GM18867 (cell line): ENCODE results near the gene KIF6.

Experiments
- ATAC-seq: cut with Tn5 transposase; IDR thresholded peaks from one replicate; pipeline ENCODE4 v1.9.1; 2021; ENCODE audit warnings: mild to moderate bottlenecking, moderate library complexity; ENCODE audit not compliant: unreplicated experiment

The KIF6 gene

DNA sequence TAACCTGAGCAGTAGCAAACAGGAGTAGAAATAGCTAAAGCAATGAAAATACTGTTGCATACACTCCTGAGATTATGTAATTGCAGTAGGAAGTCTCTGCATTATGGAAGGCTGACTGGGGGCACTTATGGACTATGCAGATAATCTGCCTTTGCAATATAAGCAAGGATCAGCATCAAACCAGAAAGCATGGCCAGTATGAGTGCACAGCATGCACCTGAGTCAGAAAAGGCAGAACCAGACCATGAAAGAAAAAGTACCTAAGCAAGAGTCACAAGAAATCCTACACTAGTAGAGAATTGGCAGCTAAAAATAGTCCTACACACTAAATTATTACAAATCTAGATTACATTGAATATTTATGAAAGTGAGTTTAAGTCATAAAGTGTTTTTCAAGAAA is 164.3 kb downstream of the KIF6 start:
- no peak for ATAC-seq

DNA sequence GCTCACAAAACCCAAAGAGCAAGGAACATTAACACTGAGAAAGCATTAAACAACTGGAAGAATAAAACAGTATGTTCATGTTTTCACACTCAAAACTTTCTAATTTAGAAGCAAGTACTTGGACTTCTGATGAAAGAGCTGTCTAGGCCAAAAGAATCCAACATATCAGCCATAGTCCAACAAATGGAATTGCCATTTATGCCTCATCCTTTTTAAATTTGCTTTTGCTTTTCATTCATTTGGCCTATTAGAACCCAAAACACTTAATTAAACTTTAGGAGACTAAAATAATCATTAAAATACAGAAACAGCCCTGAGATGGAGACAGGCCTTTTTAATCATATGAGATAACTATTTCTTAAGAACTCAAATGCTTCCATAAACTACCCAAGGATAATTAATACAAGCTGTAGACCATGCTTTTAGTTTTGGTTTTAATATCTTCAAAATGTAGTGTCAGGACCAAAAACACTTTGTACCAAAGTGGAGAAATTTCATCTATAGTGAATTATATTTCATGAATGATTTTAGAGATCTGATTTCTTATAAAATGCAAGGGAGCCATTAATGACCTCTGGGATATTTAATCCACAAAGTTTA is 166.5 kb downstream of the KIF6 start:
- ATAC-seq = no peak

- ATAC-seq = no peak
Observed at GRCh38 chr6:39558079-39558478, 167.1 kb downstream of the KIF6 start.

DNA sequence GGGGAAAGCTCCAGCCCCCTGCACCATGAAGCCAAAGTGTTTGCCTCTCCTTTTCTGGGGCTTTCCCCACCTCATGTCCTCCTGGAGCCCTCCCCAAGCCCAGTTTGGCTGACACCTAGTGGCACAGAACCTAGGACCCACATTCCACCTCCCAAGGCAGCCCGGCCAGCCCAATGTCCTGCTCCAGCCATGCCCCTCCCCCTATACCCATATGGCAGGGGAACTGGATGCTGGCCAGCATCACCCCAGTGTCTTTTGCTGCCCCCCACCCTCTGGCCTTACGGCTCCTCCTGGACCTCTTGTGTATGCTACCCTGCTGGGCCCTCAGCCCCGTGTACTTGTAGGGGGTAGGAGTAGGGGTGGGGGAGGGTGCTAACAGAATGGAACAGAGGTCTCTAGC is 170.1 kb downstream of the KIF6 start:
- ATAC-seq = no peak

- no peak for ATAC-seq
Observed at GRCh38 chr6:39553860-39554802, 171.1 kb downstream of the KIF6 start.

GRCh38 chr6:39553029-39553428 is 172.2 kb downstream of the KIF6 start:
- ATAC-seq = no peak

DNA sequence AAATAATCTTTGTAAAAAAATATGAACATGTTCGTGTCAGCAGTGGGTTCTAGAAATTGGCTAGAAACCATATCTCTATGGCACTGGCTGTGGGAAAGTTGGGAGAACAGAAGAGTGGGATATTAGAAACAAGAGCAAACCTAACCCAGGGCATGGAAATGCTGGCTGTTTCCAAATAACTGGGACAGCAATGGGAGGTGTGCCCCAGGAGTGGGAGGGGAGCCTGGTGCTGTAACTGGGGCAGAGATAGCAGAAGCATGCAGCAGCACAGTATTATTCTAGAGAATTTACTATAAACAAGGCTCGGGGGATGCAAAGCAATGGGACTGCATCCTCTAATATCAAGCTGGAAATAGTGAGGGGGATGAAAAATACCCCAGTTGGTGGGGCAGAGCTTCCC is 175.0 kb downstream of the KIF6 start:
- no peak for ATAC-seq

DNA sequence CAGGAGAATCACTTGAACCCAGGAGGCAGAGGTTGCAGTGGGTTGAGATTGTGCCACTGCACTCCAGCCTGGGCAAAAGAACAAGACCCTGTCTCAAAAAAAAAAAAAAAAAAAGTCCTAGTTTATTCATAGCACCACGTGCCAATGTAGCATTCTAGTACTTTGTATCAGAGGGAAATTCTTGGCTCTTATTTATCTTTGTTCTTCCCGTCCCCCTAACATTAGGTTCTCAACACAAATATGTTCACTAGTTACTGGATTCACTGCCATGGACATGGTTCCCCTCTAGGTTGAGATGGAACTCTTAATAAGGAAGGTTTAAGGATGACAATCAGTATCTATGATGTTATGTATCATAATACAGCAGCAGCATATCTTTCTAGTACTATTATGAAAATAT is 178.5 kb downstream of the KIF6 start:
- ATAC-seq = no peak

DNA sequence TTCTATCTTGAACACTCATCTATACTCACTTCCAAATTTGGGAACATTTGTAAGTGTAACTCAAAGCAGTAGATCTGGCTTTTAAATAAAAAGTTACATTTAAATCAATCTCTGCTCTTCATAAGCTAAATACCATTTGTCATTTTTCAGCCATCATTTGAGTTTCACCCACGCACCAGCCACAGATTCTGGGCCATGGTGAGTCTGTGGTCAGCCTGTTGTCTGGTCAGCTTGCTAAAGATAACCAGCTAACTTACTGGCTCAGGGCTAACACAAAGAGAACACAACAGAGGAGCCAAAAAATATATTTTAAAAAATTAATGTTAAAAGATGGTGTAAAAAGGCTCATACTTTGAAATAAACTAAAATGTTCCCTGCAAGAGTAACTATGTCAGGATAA is 181.3 kb downstream of the KIF6 start:
- no peak for ATAC-seq

- no peak for ATAC-seq
Observed at GRCh38 chr6:39543095-39543494, 182.1 kb downstream of the KIF6 start.

DNA sequence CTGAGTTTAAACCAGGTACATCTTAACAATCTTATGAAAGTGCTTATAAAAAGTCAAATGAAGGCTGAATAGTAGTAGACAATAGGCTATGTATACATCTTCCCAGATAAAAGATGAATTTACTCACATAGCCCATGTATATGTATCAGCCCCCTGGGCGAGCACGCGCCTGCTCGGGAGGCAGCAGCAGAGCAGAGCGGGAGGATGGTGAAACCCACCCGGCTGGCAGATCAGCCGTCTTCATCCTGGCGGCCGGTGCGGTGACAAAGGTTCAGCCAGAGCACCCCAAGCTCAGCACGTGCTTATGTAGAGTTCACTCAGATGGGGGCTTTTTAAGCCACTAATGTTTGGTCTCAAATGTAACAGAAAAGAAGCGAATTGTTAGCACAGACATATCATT is 184.8 kb downstream of the KIF6 start:
- no peak for ATAC-seq

DNA sequence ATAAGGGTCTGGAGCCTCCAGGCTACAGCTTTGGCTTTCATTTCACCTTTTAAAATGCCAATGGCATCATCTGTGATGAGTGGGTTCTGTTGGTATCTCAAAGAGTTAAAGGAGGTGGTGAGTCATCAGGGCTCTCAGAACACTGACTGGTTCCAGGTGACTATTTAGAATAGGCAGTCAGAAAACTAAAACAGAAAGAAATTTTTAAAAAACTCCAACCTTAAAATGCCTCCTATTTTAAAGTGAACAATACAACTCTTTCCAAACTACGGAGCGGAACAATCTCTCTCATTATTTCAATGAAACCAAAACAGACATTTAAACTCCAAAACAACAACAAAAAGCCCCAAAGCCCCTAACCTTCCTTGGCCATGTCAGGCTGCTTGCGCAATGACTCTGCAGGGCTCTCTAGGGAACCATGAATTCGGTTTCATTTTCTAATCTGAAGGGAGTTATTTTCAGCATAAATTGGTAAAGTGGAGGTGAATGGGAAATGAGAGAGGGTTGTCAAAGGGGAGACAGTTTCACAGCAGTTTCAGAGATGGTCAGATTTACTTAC is 194.9 kb downstream of the KIF6 start:
- peak; percentile 97 for ATAC-seq

- ATAC-seq = no peak
Observed at GRCh38 chr6:39527792-39528564, 197.2 kb downstream of the KIF6 start.

- ATAC-seq = no peak
Observed at GRCh38 chr6:39524007-39524406, 201.2 kb downstream of the KIF6 start.

- no peak for ATAC-seq
Observed at GRCh38 chr6:39521958-39522357, 203.2 kb downstream of the KIF6 start.

DNA sequence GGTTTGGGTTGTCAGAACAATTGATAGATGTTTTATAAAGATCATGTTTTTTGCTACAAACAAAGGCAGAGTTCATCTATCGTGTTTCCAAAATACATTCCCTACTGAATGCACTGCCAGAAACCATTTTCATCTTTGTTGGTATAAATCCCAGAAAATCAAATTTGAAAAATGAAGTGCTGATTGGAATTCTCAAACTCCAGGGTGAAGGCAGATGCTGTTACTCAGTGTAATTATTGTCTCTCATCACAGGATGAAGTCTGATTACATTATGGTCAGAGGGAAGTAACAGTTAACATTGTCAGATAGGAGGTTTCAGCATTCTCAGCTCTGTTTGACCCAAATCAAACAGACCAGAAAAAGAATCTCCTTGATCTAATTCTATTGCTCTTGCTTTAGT is 204.3 kb downstream of the KIF6 start:
- ATAC-seq = no peak

- ATAC-seq = no peak
Observed at GRCh38 chr6:39520411-39520810, 204.8 kb downstream of the KIF6 start.

GRCh38 chr6:39518221-39518620 is 207.0 kb downstream of the KIF6 start:
- no peak for ATAC-seq

DNA sequence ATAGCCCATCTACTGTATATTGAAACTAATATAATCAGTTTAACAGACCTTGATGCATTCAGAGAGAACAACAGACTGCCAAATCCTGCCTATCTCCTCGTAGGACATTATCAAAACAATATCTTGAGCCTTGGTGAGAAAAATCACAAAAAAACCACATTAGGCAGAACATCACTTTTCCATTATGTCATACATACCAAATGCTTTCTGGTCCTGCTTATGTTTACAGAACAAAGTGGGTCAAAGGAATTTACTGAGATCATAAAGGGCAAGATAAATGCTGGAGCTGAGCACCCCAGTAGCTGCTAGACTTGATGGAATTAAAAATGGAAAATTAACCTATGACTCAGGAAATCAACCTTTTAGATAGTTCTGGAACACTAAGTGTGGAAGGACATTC is 207.5 kb downstream of the KIF6 start:
- ATAC-seq = no peak

DNA sequence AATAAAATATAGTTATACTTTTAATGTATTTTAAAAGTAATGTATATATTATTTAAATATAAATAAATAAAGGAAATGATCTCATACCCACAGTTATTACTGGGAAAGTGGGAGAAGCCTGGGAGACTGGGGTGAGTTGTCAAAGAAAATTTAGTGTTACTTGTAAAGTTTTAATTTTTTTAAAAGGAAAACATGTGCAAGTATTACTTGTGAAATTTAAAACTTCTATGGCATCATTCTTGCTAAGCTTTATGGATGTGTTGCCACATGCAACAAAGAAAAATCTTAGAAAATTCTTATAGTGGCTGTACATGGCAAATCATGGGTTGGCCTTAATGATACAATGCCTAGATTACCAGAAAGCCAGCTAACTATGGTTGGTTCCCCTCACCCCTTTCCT is 208.7 kb downstream of the KIF6 start:
- ATAC-seq = no peak

DNA sequence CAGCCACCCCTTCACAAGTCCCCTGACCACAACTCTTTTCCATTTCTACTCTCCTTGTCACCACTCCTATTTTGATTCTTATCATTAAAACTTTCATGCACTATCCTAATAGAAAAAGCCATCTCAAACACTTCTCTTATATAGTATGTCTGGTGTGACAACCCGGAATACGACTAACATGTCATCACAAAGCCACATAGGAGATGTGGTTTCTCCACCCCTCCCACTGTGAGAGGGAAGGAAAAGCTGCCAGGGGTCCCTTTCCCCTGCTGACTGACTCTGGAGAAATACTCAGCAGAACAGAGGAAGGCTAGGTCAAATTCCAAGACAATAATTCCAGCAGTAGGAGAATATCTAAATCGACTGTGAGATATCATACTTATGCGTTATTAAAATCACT is 209.7 kb downstream of the KIF6 start:
- ATAC-seq = no peak
